ENCODE data around the gene PKIG.

GRCh38 chr20:44572551-44573500 is 9.6 kb upstream of the PKIG start:
- no peak for TF ChIP-seq POLR2A (IDR thresholded peaks at IDR 0.05; ENCODE audit: borderline replicate concordance, extremely low read depth, insufficient read depth, insufficient read length)
- TF ChIP-seq JUND (IDR thresholded peaks at IDR 0.05): no peak
- no peak for TF ChIP-seq REST (IDR thresholded peaks at IDR 0.05; ENCODE audit: low read depth)
- no peak for TF ChIP-seq EZH2phosphoT487 (IDR thresholded peaks at IDR 0.05; ENCODE audit: borderline replicate concordance)
- no peak for TF ChIP-seq RAD21 (IDR thresholded peaks at IDR 0.05; ENCODE audit: low read depth)
- TF ChIP-seq CTCF (IDR thresholded peaks at IDR 0.05 in 2 of 3, conservative IDR thresholded peaks at IDR 0.05 in 1 of 3; ENCODE audit: borderline replicate concordance in 1 of 3, insufficient read depth in 1 of 3, low read depth in 2 of 3, low read length in 2 of 3): no peak
- TF ChIP-seq TCF7L2 (IDR thresholded peaks at IDR 0.05; ENCODE audit: borderline replicate concordance, extremely low read depth, insufficient read depth, insufficient read length): no peak
- TF ChIP-seq POLR2AphosphoS5 (IDR thresholded peaks at IDR 0.05; ENCODE audit: low read depth, low read length): no peak
- TF ChIP-seq SP1 (IDR thresholded peaks at IDR 0.05; ENCODE audit: low read depth): no peak
- no peak for TF ChIP-seq EZH2 (IDR thresholded peaks at IDR 0.05)
- TF ChIP-seq CEBPB (IDR thresholded peaks at IDR 0.05; ENCODE audit: low read depth): 0 out of 2 replicates have a peak, but pooled peaks have one; percentile 47
- TF ChIP-seq FOSL1 (IDR thresholded peaks at IDR 0.05; ENCODE audit: low read depth): peak; percentile 52; the same call in 1 of the 2 replicates
- no peak for TF ChIP-seq ELF1 (IDR thresholded peaks at IDR 0.05; ENCODE audit: borderline replicate concordance, low read depth)
